Aorta (tissue), 5 donors: ENCODE measurements around the gene GRM5. TPM values are rescaled to one million over a fixed set of nuclear protein-coding genes. Genes with fewer than 3 reads are reported as not detected.
"Not testable (repeated sequence)": the region's sequence is repeated elsewhere in the genome, so short reads cannot be mapped to it uniquely, and the experiment has no call there.

ENCODE experiments used
- ATAC-seq: fragments of 200-7000 bp; cut with Tn5 transposase; one replicate; pipeline ENCODE4 v1.9.1; 2022; ENCODE audit warnings: moderate library complexity; ENCODE audit not compliant: low FRiP score
- DNase-seq, 2 donors: peaks; one replicate each; pipeline ENCODE4 v3.0.0-alpha.2; 2020
- H3K27ac ChIP-seq, 2 donors: one replicate each; pipeline ENCODE4 v1.5.1; 2013; ENCODE audit warnings: low read length in 2 of 2, mild to moderate bottlenecking in 2 of 2, moderate library complexity in 2 of 2, control low read depth in 1 of 2, inconsistent platforms in 1 of 2, low read depth in 1 of 2
- H3K27me3 ChIP-seq, 2 donors: one replicate each; pipeline ENCODE4 v1.6.1; 2013; ENCODE audit warnings: control low read depth in 1 of 2, low read length in 1 of 2, mild to moderate bottlenecking in 1 of 2, moderate library complexity in 1 of 2; ENCODE audit not compliant: insufficient read depth in 2 of 2, control insufficient read depth in 1 of 2
- H3K36me3 ChIP-seq, 2 donors: one replicate each; pipeline ENCODE4 v1.6.1; 2013; ENCODE audit warnings: control low read depth in 1 of 2, low read length in 1 of 2, mild to moderate bottlenecking in 1 of 2; ENCODE audit not compliant: insufficient read depth in 2 of 2, control insufficient read depth in 1 of 2
- H3K4me1 ChIP-seq, 2 donors: one replicate each; pipeline ENCODE4 v1.6.1; 2013; ENCODE audit warnings: low read length in 2 of 2, control low read depth in 1 of 2, mild to moderate bottlenecking in 1 of 2, moderate library complexity in 1 of 2; ENCODE audit not compliant: insufficient read depth in 2 of 2, control insufficient read depth in 1 of 2
- H3K4me3 ChIP-seq, 2 donors: one replicate each; pipeline ENCODE4 v1.5.1; 2013; ENCODE audit warnings: low read length in 2 of 2, control low read depth in 1 of 2, mild to moderate bottlenecking in 1 of 2
- H3K9me3 ChIP-seq: one replicate; pipeline ENCODE4 v1.6.1; 2013; ENCODE audit warnings: mild to moderate bottlenecking, low read length; ENCODE audit not compliant: control insufficient read depth
- WGBS, 2 donors: extraction: QIAGEN DNeasy Blood & Tissue Kit; methylation state at CpG; one replicate each; pipeline ENCODE4 v1.1.7; 2013; 5-methylcytosine and 5-hydroxymethylcytosine counted together
- intact Hi-C, 2 donors: fragments of 100-400 bp; cut with DNase I; formaldehyde crosslinking; loops; one replicate each; pipeline versions ENCODE4 v1.14.2 to v1.15.0; 2022
- polyA plus RNA-seq, 2 donors: library from polyadenylated mRNA; stranded (reverse); fragments of 200-250 nt; gene quantifications; one replicate each; pipeline ENCODE4 v1.2.3, GENCODE V29; 2013
- total RNA-seq, 2 donors: library from RNA; stranded (reverse); fragmentation: NEBNext Ultra II Directional; extraction: Animal tissue kit (Norgen Biotek cat#: 25700); gene quantifications; one replicate each; pipeline ENCODE4 v1.2.1, GENCODE V29; 2021
- donor health status: healthy with polysubstance abuse.
- donor health status: Bipolar disorder and iron deficiency.
- donor health status: DM: no; HTN: no; CAD: no.
- donor health status: DM: no; HTN: no; CAD: no.
- donor health status: DM: yes; HTN: yes; CAD: no.

The GRM5 gene
- total and polyA plus RNA-seq, 4 donors = 0.31 to 4.3 (median 3.4) TPM; not detected in 1

DNA sequence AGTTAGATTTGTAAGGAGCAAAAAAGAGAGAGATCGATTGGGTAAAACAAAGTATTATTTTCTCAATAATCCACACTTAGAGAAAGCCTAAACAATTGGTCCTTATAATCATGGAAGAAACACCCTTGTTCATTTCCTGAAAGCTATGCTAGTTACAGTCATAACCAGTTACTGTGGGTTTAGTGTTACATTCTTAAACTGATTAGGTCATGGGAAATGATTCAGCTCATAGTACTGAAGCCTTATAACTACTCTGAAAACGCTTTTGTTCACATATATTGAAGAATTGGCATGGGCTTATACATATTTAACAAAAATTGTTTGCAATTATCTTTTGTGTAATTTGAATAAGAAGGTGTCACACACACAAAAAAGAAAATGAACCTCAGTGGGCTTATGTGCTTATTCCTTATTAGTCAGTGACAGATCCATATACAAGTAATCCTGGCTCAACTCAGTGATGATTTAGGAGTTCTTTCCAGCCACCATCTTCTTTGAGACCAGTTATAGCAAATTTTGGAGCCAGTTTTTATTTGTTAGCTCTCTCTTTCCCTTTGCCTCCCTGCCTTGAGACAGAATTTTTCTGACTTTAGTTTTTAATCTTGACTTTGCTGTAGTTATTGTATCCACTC is 529.8 kb downstream of the GRM5 start:
- no peaks in the 10 kb centered on the region for H3K36me3 ChIP-seq
- no peak overlapping the region for H3K4me3 ChIP-seq
- 20 to 23% methylated on average over 2 of the region's 2 CpGs for WGBS, 2 donors
- no peak for ATAC-seq
- DNase-seq = no peak
- no peaks in the 10 kb centered on the region for H3K27me3 ChIP-seq
- H3K9me3 ChIP-seq = no peaks in the 10 kb centered on the region
- H3K4me1 ChIP-seq = no peaks in the 10 kb centered on the region
- H3K27ac ChIP-seq = no peak overlapping the region
- intact Hi-C loops = loop anchor here in 1 of 2 donors (10.0 kb wide), 2 partner anchors 201 to 1181 kb away; partner anchors contain the start of gene CTSC

DNA sequence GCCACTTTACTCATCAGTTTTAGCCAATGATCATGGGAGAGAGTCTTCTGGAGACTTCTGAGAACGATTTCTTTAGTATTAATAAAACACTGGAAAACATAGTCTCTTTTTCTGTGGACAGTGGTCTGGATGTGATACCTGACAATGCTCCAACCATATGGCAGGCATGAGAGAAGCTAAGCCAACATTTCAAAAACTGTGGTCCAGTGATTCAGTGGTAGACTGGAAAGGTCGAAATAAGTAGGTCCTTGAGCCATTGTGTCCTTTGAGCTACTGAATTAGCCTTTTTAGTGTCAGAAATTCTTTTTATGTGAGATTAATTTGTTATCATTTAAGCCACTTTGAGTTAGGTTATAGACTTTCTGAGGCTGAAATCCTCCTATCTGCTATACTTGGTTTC is 530.5 kb downstream of the GRM5 start:
- Histone ChIP-seq H3K4me1 (no peaks in the 10 kb centered on the region), H3K27ac (no peak overlapping the region), H3K27me3 (no peaks in the 10 kb centered on the region), H3K36me3 (no peaks in the 10 kb centered on the region), H3K9me3 (no peaks in the 10 kb centered on the region), H3K4me3 (no peak overlapping the region)
- intact Hi-C loops = loop anchor here in 1 of 2 donors (10.0 kb wide), 2 partner anchors 200 to 1180 kb away; partner anchors contain the start of gene CTSC
- ATAC-seq (no peak), DNase-seq (no peak)
- WGBS, 2 donors = 94 to 97% methylated on average over 2 of the region's 2 CpGs

GRCh38 chr11:88534706-88535105 is 531.1 kb downstream of the GRM5 start:
- not testable (repeated sequence) for H3K4me1 ChIP-seq, H3K9me3 ChIP-seq, H3K27ac ChIP-seq, H3K4me3 ChIP-seq, DNase-seq, ATAC-seq, H3K36me3 ChIP-seq, H3K27me3 ChIP-seq
- WGBS, 2 donors = 95 to 97% methylated on average over 1 of the region's 1 CpG
- intact Hi-C loops = loop anchor here in 1 of 2 donors (10.0 kb wide), 2 partner anchors 200 to 1180 kb away; partner anchors contain the start of gene CTSC

DNA sequence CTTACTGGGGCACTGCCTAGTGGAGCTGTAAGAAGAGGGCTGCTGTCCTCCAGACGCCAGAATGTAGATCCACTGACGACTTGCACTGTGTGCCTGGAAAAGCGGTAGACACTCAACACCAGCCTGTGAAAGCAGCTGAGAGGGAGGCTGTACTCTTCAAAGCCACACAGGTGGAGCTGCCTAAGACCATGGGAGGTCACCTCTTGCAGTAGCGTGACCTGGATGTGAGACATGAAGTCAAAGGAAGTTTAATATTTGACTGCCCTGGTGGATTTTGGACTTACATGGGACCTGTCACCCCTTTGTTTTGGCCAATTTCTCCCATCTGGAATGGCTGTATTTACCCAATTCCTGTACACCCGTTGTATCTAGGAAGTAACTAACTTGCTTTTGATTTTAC is 531.6 kb downstream of the GRM5 start:
- Histone ChIP-seq H3K4me3 (no peak overlapping the region), H3K9me3 (no peaks in the 10 kb centered on the region), H3K27me3 (no peaks in the 10 kb centered on the region), H3K27ac (no peak overlapping the region), H3K36me3 (no peaks in the 10 kb centered on the region), H3K4me1 (no peaks in the 10 kb centered on the region)
- DNase-seq (no peak), ATAC-seq (no peak)
- intact Hi-C loops = loop anchor here in 1 of 2 donors (10.0 kb wide), 2 partner anchors 199 to 1179 kb away; partner anchors contain the start of gene CTSC
- 86 to 97% methylated on average over 5 of the region's 5 CpGs for WGBS, 2 donors

DNA sequence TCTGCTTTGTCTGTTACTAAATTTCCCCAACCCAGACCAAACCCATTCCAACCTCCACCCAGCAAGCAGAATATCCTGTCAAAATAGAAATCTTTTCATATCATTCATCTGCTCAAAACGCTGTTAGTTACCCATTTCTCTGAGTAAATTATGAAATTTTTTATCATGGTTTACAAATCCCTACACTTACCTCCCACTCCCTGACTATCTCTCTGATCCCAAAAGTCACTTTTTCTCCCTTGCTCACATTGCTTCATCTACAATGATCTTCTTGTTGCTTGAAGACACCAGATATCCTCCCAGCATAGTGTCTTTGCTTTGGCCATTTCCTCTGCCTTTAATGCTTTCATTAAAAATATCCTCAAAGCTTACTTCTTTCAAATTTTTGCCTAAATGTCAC is 532.8 kb downstream of the GRM5 start:
- no peaks in the 10 kb centered on the region for H3K9me3 ChIP-seq
- no peaks in the 10 kb centered on the region for H3K27me3 ChIP-seq
- 78 to 91% methylated on average over 1 of the region's 1 CpG for WGBS, 2 donors
- ATAC-seq (no peak), DNase-seq (no peak)
- intact Hi-C loops = loop anchor here in 1 of 2 donors (10.0 kb wide), 2 partner anchors 198 to 1178 kb away; partner anchors contain the start of gene CTSC
- no peaks in the 10 kb centered on the region for H3K36me3 ChIP-seq
- no peaks in the 10 kb centered on the region for H3K4me1 ChIP-seq
- H3K27ac ChIP-seq = no peak overlapping the region
- H3K4me3 ChIP-seq = no peak overlapping the region

GRCh38 chr11:88531831-88532230 is 534.0 kb downstream of the GRM5 start:
- Histone ChIP-seq H3K4me3 (no peak overlapping the region), H3K4me1 (no peaks in the 10 kb centered on the region), H3K27me3 (no peaks in the 10 kb centered on the region), H3K27ac (no peak overlapping the region), H3K36me3 (no peaks in the 10 kb centered on the region), H3K9me3 (no peaks in the 10 kb centered on the region)
- WGBS, 2 donors = 84 to 86% methylated on average over 4 of the region's 4 CpGs
- DNase-seq (no peak), ATAC-seq (no peak)
- intact Hi-C loops = loop anchor here in 1 of 2 donors (10.0 kb wide), 2 partner anchors 197 to 1177 kb away; partner anchors contain the start of gene CTSC

DNA sequence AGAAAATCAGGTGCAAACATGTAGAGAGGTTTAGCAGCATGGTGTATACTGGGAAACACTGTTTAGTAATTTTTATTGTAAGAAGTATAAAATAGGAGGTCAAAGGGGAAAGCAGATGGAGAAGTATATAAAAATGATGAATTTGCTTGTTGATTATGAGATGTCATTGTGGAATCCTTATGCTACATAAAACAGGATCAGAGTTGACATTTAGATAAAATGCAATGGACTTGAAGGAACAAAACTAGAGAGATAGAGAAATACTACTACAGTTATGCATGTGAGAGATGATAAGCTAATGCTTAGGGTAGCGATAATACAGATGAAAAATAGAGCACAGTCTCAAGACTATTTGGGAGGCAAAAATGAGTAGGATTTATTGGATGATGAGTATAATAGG is 536.4 kb downstream of the GRM5 start:
- DNase-seq (no peak), ATAC-seq (no peak)
- intact Hi-C loops = no loop called here
- no peak overlapping the region for H3K27ac ChIP-seq
- no peaks in the 10 kb centered on the region for H3K27me3 ChIP-seq
- no peak overlapping the region for H3K4me3 ChIP-seq
- H3K36me3 ChIP-seq = no peaks in the 10 kb centered on the region
- no peaks in the 10 kb centered on the region for H3K9me3 ChIP-seq
- 65 to 90% methylated on average over 1 of the region's 1 CpG for WGBS, 2 donors
- H3K4me1 ChIP-seq = no peaks in the 10 kb centered on the region

GRCh38 chr11:88523386-88524071 is 542.3 kb downstream of the GRM5 start:
- Histone ChIP-seq H3K27ac (no peak overlapping the region), H3K4me1 (no peaks in the 10 kb centered on the region), H3K4me3 (no peak overlapping the region), H3K27me3 (no peaks in the 10 kb centered on the region), H3K9me3 (no peaks in the 10 kb centered on the region), H3K36me3 (no peaks in the 10 kb centered on the region)
- ATAC-seq (no peak), DNase-seq (no peak)
- intact Hi-C loops = no loop called here
